OCI-LY7 (cell line): ENCODE measurements around the gene RASA2.

Experiments used
- EZH2phosphoT487 ChIP-seq: fragments of 200-600 bp; sonication (generic); IDR thresholded peaks from 2 replicates; pipeline ENCODE4 v1.6.1; 2018; ENCODE audit warnings: low read depth, borderline replicate concordance, mild to moderate bottlenecking, mixed run types, antibody characterized with exemption, low read length, moderate library complexity, mixed read lengths
- TF ChIP-seq, protein P1 (sequence below): fragments of 200-600 bp; sonication (generic); conservative IDR thresholded peaks from 2 replicates; pipeline ENCODE4 v1.5.1; 2014; ENCODE audit warnings: mild to moderate bottlenecking, antibody characterized with exemption, low read length, moderate library complexity, mixed read lengths

DNA sequence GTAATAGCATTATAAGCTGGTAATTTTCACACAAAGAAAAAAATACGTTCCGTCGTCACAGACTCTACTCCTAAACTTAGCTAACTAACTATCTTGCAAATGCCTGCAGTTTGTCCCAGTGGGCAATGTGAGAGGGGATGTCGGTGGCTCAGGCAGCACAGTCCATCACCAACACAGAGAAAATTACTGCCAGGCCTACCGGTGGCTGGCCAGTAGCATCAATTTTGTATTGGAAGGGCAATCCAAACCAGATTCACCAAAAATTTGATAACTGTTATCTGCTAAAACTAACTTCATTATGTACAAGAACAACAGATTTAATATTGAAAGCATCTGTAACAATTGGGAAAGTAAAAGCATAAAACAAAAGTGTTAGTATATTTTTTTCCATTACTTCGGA lies 37.4 kb upstream of the RASA2 start:
- TF ChIP-seq, protein P1, sequence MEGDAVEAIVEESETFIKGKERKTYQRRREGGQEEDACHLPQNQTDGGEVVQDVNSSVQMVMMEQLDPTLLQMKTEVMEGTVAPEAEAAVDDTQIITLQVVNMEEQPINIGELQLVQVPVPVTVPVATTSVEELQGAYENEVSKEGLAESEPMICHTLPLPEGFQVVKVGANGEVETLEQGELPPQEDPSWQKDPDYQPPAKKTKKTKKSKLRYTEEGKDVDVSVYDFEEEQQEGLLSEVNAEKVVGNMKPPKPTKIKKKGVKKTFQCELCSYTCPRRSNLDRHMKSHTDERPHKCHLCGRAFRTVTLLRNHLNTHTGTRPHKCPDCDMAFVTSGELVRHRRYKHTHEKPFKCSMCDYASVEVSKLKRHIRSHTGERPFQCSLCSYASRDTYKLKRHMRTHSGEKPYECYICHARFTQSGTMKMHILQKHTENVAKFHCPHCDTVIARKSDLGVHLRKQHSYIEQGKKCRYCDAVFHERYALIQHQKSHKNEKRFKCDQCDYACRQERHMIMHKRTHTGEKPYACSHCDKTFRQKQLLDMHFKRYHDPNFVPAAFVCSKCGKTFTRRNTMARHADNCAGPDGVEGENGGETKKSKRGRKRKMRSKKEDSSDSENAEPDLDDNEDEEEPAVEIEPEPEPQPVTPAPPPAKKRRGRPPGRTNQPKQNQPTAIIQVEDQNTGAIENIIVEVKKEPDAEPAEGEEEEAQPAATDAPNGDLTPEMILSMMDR: no peak
- no peak for TF ChIP-seq EZH2phosphoT487
